GM12864 (cell line): Measurements from ENCODE around the gene RDH8.

Source experiments
- DNase-seq: peaks from one replicate; pipeline ENCODE4 v3.0.0-alpha.2; 2011; ENCODE audit warnings: low read depth
- H3K4me3 ChIP-seq: 2 replicates; pipeline ENCODE4 v1.5.1; 2011; ENCODE audit warnings: mild to moderate bottlenecking, low read depth, low read length, control low read depth
- CTCF ChIP-seq: IDR thresholded peaks from 2 replicates; pipeline ENCODE4 v1.5.1; 2011; ENCODE audit warnings: low read depth, mild to moderate bottlenecking, moderate library complexity, low read length, control low read depth, inconsistent platforms; ENCODE audit errors: missing control alignments

Gene RDH8

GRCh38 chr19:10070730-10071446, 57.6 kb downstream of the RDH8 start:
- H3K4me3 ChIP-seq: no peak overlapping the region
- no peak for TF ChIP-seq CTCF
- DNase-seq: no peak
